ENCODE measurements around the gene ING2. TPM values are rescaled to one million over a fixed set of nuclear protein-coding genes. Genes with fewer than 3 reads are reported as not detected.
"Not testable (repeated sequence)": the region's sequence is repeated elsewhere in the genome, so short reads cannot be mapped to it uniquely, and the experiment has no call there.

ING2 gene
- total and polyA plus RNA-seq, 10 of the 15 experiments (the other 5 are each of a cell fraction or from before 2014, with no cell fraction given): 3.3 to 16.1 (median 10.9) TPM

- Histone ChIP-seq H3K27ac (ENCODE audit: control insufficient read depth, insufficient read depth) (no peak overlapping the region), H3K4me3 (no peak overlapping the region), H3K9me3 (replicated peaks; ENCODE audit: control insufficient read depth, insufficient read depth, low read length) (no peaks in the 10 kb centered on the region; the same call in 2 of the 3 replicates), H3K79me2 (ENCODE audit: control insufficient read depth, insufficient read depth, low read length) (no peaks in the 10 kb centered on the region), H3K4me1 (ENCODE audit: control insufficient read depth, insufficient read depth, low read length) (no peaks in the 10 kb centered on the region), H3K4me2 (ENCODE audit: control insufficient read depth, insufficient read depth) (no peak overlapping the region), H3K36me3 (ENCODE audit: control insufficient read depth in 2 of 2, insufficient read depth in 2 of 2, low read length in 1 of 2) (no peaks in the 10 kb centered on the region), H3K9ac (ENCODE audit: control insufficient read depth, insufficient read depth, low read length) (no peak overlapping the region), H4K20me1 (ENCODE audit: control insufficient read depth, insufficient read depth) (no peaks in the 10 kb centered on the region), H2AFZ (ENCODE audit: control insufficient read depth, low read depth, low read length) (no peak overlapping the region), H3K27me3 (replicated peaks in 1 of 2; ENCODE audit: control insufficient read depth in 2 of 2, insufficient read depth in 2 of 2, low read length in 1 of 2) (no peaks in the 10 kb centered on the region)
- ChIA-PET CTCF (no interaction called here), RAD21 (ENCODE audit: unreplicated experiment) (no interaction called here), POLR2A (no interaction called here), SMC1A (ENCODE audit: uncharacterized antibody, unreplicated experiment) (no interaction called here)
- no peak for TF ChIP-seq ESRRA (IDR thresholded peaks at IDR 0.05; ENCODE audit: low read length)
- TF ChIP-seq MEF2A (IDR thresholded peaks at IDR 0.05; ENCODE audit: insufficient read depth, low read depth, low read length): no peak
- TF ChIP-seq NFXL1 (IDR thresholded peaks at IDR 0.05; ENCODE audit: borderline replicate concordance): no peak
- no peak for TF ChIP-seq JUND (IDR thresholded peaks at IDR 0.05; ENCODE audit: low read depth, low read length)
- no peak for TF ChIP-seq NFYA (IDR thresholded peaks at IDR 0.05; ENCODE audit: borderline replicate concordance, low read depth, low read length)
- TF ChIP-seq CEBPZ (IDR thresholded peaks at IDR 0.05; ENCODE audit: low read depth, low read length): no peak
- TF ChIP-seq ZBED1 (IDR thresholded peaks at IDR 0.05; ENCODE audit: borderline replicate concordance): no peak
- no peak for TF ChIP-seq RBBP5 (conservative IDR thresholded peaks at IDR 0.05)
- no peak for TF ChIP-seq NFIC (IDR thresholded peaks at IDR 0.05; ENCODE audit: low read depth, low read length)
- DNase-seq (ENCODE audit: low read depth, low spot score): no peak
- ATAC-seq: no peak
- 75% methylated on average over 17 of the region's 18 CpGs for WGBS (ENCODE audit: insufficient coverage, insufficient replicate concordance, low lambda C conversion rate, missing lambda C conversion rate)
- no TSS peak for BruUV-seq (replicated peaks)
- in situ Hi-C loops (cut with MboI) (no loop called here), intact Hi-C loops (cut with micrococcal nuclease; ENCODE audit: unreplicated experiment) (no loop called here)
- FAIRE-seq: no peak
Observed at GRCh38 chr4:183552274-183553146, 47.7 kb downstream of the ING2 start.

- DNase-seq (ENCODE audit: low read depth, low spot score); BruUV-seq (replicated peaks); POLR2A ChIA-PET; H3K27ac ChIP-seq (ENCODE audit: control insufficient read depth, insufficient read depth); H3K79me2 ChIP-seq (ENCODE audit: control insufficient read depth, insufficient read depth, low read length); intact Hi-C loops (cut with micrococcal nuclease; ENCODE audit: unreplicated experiment); H3K9me3 ChIP-seq (replicated peaks; ENCODE audit: control insufficient read depth, insufficient read depth, low read length); H2AFZ ChIP-seq (ENCODE audit: control insufficient read depth, low read depth, low read length); RAD21 ChIA-PET (ENCODE audit: unreplicated experiment); H3K36me3 ChIP-seq (ENCODE audit: control insufficient read depth in 2 of 2, insufficient read depth in 2 of 2, low read length in 1 of 2); H3K4me3 ChIP-seq; H3K27me3 ChIP-seq (replicated peaks in 1 of 2; ENCODE audit: control insufficient read depth in 2 of 2, insufficient read depth in 2 of 2, low read length in 1 of 2); H3K4me2 ChIP-seq (ENCODE audit: control insufficient read depth, insufficient read depth); FAIRE-seq; SMC1A ChIA-PET (ENCODE audit: uncharacterized antibody, unreplicated experiment); CTCF ChIA-PET; H3K4me1 ChIP-seq (ENCODE audit: control insufficient read depth, insufficient read depth, low read length); H3K9ac ChIP-seq (ENCODE audit: control insufficient read depth, insufficient read depth, low read length); ATAC-seq; in situ Hi-C loops (cut with MboI); H4K20me1 ChIP-seq (ENCODE audit: control insufficient read depth, insufficient read depth): not testable (repeated sequence)
- no CpG with 5 or more reads among the region's 1 CpG for WGBS (ENCODE audit: insufficient coverage, insufficient replicate concordance, low lambda C conversion rate, missing lambda C conversion rate)
Observed at GRCh38 chr4:183553147-183553478, 48.3 kb downstream of the ING2 start.
